Panc1 (cell line): Measurements from ENCODE around the gene COTL1. TPM values are rescaled to one million over a fixed set of nuclear protein-coding genes. Genes with fewer than 3 reads are reported as not detected.

ENCODE experiments used
- ATAC-seq: fragments of 200-7000 bp; cut with Tn5 transposase; 2 replicates; pipeline ENCODE4 v1.9.1; 2020; ENCODE audit warnings: mild to moderate bottlenecking, moderate library complexity
- BruUV-seq: library from RNA; stranded (reverse); fragments of 400-500 nt; replicated peaks from 2 replicates; lab custom pipeline; 2021; lab: Mats Ljungman, UMichigan
- CTCF ChIA-PET: fragments of 300-600 bp; sonication (Branson Sonifier 250); formaldehyde crosslinking; loops from one replicate; lab custom pipeline; 2022; ENCODE audit warnings: antibody characterized with exemption; lab: Charles Lee
- POLR2A ChIA-PET: fragments of 300-600 bp; sonication (Branson Sonifier 250); formaldehyde crosslinking; loops from one replicate; lab custom pipeline; 2022; ENCODE audit warnings: antibody characterized with exemption; lab: Charles Lee
- DNase-seq: peaks from one replicate; pipeline ENCODE4 v3.0.0-alpha.2; 2010; ENCODE audit warnings: low read depth, low spot score
- H3K27ac ChIP-seq: 2 replicates; pipeline ENCODE4 v1.5.1; 2011; ENCODE audit warnings: mild to moderate bottlenecking, low read length, inconsistent platforms
- H3K27me3 ChIP-seq: fragments of 200-500 bp; sonication (Bioruptor generic); 2 replicates; pipeline ENCODE4 v1.6.0; 2014; ENCODE audit warnings: low read length, inconsistent platforms; ENCODE audit not compliant: control insufficient read depth, insufficient read depth
- H3K36me3 ChIP-seq: fragments of 200-500 bp; sonication (Bioruptor generic); 2 replicates; pipeline ENCODE4 v1.5.1; 2014; ENCODE audit warnings: inconsistent platforms, mild to moderate bottlenecking, low read length, moderate library complexity; ENCODE audit not compliant: control insufficient read depth, insufficient read depth
- H3K4me1 ChIP-seq: 2 replicates; pipeline ENCODE4 v1.5.1; 2011; ENCODE audit warnings: inconsistent platforms, mild to moderate bottlenecking, low read length, moderate library complexity; ENCODE audit not compliant: control insufficient read depth, insufficient read depth
- H3K4me3 ChIP-seq, 2 experiments: 2 replicates each; pipeline ENCODE4 v1.5.1; 2011 to 2012; ENCODE audit warnings: low read depth in 2 of 2, low read length in 2 of 2, mild to moderate bottlenecking in 2 of 2, inconsistent platforms in 1 of 2, moderate library complexity in 1 of 2
- H3K9me3 ChIP-seq: fragments of 200-500 bp; sonication (Bioruptor generic); 2 replicates; pipeline ENCODE4 v1.5.1; 2014; ENCODE audit warnings: low read depth, mild to moderate bottlenecking, inconsistent platforms, low read length, moderate library complexity; ENCODE audit not compliant: control insufficient read depth, insufficient read depth
- CTCF ChIP-seq: fragments of 450-650 bp; IDR thresholded peaks from 2 replicates; pipeline ENCODE4 v1.5.1; 2017; ENCODE audit warnings: mild to moderate bottlenecking
- POLR2AphosphoS5 ChIP-seq: IDR thresholded peaks from 2 replicates; pipeline ENCODE4 v1.6.1; 2012; ENCODE audit warnings: mild to moderate bottlenecking, low read depth, low read length, moderate library complexity
- REST ChIP-seq, 2 experiments: IDR thresholded peaks; 2 replicates each; pipeline ENCODE4 v1.6.1; 2011 to 2012; ENCODE audit warnings: low read depth in 2 of 2, control low read depth in 1 of 2, low read length in 1 of 2, mild to moderate bottlenecking in 1 of 2, moderate library complexity in 1 of 2; ENCODE audit not compliant: insufficient read depth in 1 of 2
- SIN3A ChIP-seq: IDR thresholded peaks from 2 replicates; pipeline ENCODE4 v1.6.1; 2012; ENCODE audit warnings: low read depth, mild to moderate bottlenecking, low read length, moderate library complexity, borderline replicate concordance; ENCODE audit not compliant: insufficient read depth
- TCF7L2 ChIP-seq: IDR thresholded peaks from 2 replicates; pipeline ENCODE4 v1.6.1; 2011; ENCODE audit warnings: mild to moderate bottlenecking, low read depth, low read length, inconsistent platforms
- in situ Hi-C: cut with HindIII; loops from 2 replicates; pipeline ENCODE4 v1.10.0; 2016; ENCODE audit warnings: low sequenced_read_pairs, low pct_unique_long_range_greater_than_20kb
- intact Hi-C: fragments of 100-400 bp; cut with micrococcal nuclease; formaldehyde crosslinking; loops from one replicate; pipeline ENCODE4 v1.10.0; 2022; ENCODE audit not compliant: unreplicated experiment
- total RNA-seq: library from RNA; stranded (reverse); gene quantifications from one replicate; pipeline ENCODE4 v1.2.1, GENCODE V29; 2021; ENCODE audit not compliant: unreplicated experiment

COTL1 gene
- total RNA-seq, 1 experiment from 2014 or later = 302 TPM

GRCh38 chr16:84604477-84605013, 13.3 kb downstream of the COTL1 start:
- DNase-seq (no peak), ATAC-seq (no peak)
- Histone ChIP-seq H3K27me3 (no peaks in the 10 kb centered on the region), H3K36me3 (no peaks in the 10 kb centered on the region), H3K27ac (peak overlapping the region; percentile 76), H3K4me3 (no peak overlapping the region), H3K9me3 (no peaks in the 10 kb centered on the region), H3K4me1 (peaks cover 51% of the 10 kb centered on the region)
- CTCF ChIA-PET = no interaction called here
- in situ Hi-C loops = no loop called here
- no TSS peak for BruUV-seq
- POLR2A ChIA-PET = no interaction called here
- intact Hi-C loops = no loop called here
- TF ChIP-seq REST (IDR thresholded peaks at IDR 0.05; ENCODE audit: insufficient read depth in 1 of 2, low read depth in 2 of 2, low read length in 1 of 2) (no peak), SIN3A (no peak), POLR2AphosphoS5 (no peak), TCF7L2 (no peak), CTCF (no peak)

GRCh38 chr16:84603940-84604339, 13.9 kb downstream of the COTL1 start:
- ChIA-PET POLR2A (no interaction called here), CTCF (no interaction called here)
- Histone ChIP-seq H3K36me3 (no peaks in the 10 kb centered on the region), H3K9me3 (no peaks in the 10 kb centered on the region), H3K4me1 (peaks cover 57% of the 10 kb centered on the region), H3K27ac (no peak overlapping the region), H3K4me3 (no peak overlapping the region), H3K27me3 (no peaks in the 10 kb centered on the region)
- intact Hi-C loops (no loop called here), in situ Hi-C loops (no loop called here)
- no TSS peak for BruUV-seq
- TF ChIP-seq SIN3A (no peak), REST (IDR thresholded peaks at IDR 0.05; ENCODE audit: insufficient read depth in 1 of 2, low read depth in 2 of 2, low read length in 1 of 2) (no peak), POLR2AphosphoS5 (no peak), TCF7L2 (no peak), CTCF (no peak)
- DNase-seq (no peak), ATAC-seq (no peak)
